Measurements from ENCODE around the gene KSR1. TPM values are rescaled to one million over a fixed set of nuclear protein-coding genes. Genes with fewer than 3 reads are reported as not detected.
A peak's percentile ranks its signal among the peaks of the same experiment; 100 is the strongest.

The KSR1 gene
- total RNA-seq, 6 donors from 2014 or later, result 23.0 to 94.3 (median 60.9) TPM

DNA sequence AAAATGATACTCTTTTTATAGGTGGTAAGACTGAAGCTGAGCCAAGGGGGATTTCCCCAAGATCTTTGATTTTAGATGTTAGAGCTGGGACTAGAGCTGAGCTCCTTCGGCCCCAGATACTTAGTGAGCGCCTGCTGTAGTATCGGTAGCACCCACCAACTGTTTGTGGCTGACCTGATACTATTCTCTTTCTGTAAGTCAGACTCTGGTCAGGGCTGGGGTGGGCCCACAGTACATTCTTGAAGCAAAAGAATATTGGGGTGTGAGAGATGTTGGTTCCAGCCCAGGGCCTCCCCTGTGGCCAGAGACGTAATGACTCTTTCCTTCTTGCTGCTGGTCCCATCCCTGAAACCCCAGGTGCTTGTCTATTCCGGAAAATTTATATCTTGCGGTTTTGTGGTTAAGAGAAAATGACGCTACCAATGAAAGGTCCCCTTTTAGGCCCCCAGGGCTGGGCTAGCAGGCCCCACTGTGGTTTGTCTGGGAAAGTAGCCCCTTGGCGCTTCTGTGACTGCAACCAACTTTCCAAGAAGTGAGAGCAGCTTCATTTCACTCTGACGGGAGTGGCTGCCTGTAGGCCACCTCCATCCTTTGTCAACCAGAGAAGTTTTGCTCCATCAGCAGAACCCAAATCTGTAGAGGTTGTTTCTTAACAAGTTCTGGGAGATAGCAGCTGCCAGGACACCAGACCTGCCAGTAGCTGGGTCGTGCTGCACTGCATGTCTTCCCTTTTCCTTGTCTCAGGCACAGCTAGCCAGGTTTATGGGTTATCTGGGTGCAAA is 88.3 kb downstream of the KSR1 start:
- no peak for ATAC-seq (ENCODE audit: low FRiP score in 2 of 2)
- Histone ChIP-seq H3K9me3 (no peaks in the 10 kb centered on the region), H3K27me3 (no peaks in the 10 kb centered on the region), H3K4me1 (peaks cover 37 to 47% (median 42%) of the 10 kb centered on the region in 4 donors), H3K27ac (peak overlapping the region in 1 of 4 donors; percentile 16), H3K36me3 (no peaks in the 10 kb centered on the region), H3K4me3 (no peak overlapping the region)
- WGBS, 2 donors, result 67 to 75% methylated on average over 10 of the region's 10 CpGs
- TF ChIP-seq, protein P1, sequence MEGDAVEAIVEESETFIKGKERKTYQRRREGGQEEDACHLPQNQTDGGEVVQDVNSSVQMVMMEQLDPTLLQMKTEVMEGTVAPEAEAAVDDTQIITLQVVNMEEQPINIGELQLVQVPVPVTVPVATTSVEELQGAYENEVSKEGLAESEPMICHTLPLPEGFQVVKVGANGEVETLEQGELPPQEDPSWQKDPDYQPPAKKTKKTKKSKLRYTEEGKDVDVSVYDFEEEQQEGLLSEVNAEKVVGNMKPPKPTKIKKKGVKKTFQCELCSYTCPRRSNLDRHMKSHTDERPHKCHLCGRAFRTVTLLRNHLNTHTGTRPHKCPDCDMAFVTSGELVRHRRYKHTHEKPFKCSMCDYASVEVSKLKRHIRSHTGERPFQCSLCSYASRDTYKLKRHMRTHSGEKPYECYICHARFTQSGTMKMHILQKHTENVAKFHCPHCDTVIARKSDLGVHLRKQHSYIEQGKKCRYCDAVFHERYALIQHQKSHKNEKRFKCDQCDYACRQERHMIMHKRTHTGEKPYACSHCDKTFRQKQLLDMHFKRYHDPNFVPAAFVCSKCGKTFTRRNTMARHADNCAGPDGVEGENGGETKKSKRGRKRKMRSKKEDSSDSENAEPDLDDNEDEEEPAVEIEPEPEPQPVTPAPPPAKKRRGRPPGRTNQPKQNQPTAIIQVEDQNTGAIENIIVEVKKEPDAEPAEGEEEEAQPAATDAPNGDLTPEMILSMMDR (IDR thresholded peaks at IDR 0.05), result no peak
- TF ChIP-seq POLR2AphosphoS5 (IDR thresholded peaks at IDR 0.05) (no peak), EP300 (IDR thresholded peaks at IDR 0.05) (no peak), POLR2A (IDR thresholded peaks at IDR 0.05) (no peak)
- DNase-seq, result no peak

DNA sequence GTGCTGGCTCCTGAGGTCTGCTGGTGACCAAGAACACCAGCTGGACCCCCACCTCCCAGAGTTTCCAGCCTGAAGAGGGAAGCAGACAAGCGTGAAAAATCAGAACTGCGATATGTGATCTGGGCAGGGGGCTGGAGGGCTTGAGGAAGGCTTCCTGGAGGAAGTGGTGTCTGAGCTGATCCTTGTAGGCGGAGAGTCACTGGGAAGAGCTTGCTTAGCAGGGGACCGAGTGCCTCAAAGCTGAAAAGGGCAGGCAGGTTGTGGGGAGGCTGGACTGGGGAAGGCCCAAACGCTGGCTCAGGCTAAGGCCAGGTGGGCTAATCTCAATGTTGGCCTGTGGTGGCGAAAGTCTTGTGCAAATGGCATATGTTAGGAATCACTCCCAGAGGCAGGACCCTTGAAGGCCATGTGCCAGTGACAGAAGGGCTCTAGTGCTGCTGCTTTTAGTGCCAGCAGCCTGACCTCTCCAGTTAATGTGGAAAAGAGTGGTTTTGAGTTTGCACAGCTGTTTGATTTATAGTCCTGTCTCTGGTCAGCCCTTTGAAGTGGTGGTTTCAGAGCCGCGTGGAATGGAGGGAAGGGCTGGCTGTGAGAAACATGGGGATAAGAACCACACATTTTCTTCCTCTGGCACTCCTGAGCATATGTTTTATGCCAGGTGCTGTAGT is 89.4 kb downstream of the KSR1 start:
- WGBS, 2 donors, result 65 to 79% methylated on average over 8 of the region's 8 CpGs
- H3K9me3 ChIP-seq, result no peaks in the 10 kb centered on the region
- no peak overlapping the region for H3K4me3 ChIP-seq
- no peaks in the 10 kb centered on the region for H3K27me3 ChIP-seq
- H3K4me1 ChIP-seq, result peaks cover 27 to 37% (median 32%) of the 10 kb centered on the region in 4 donors
- H3K27ac ChIP-seq, result no peak overlapping the region
- H3K36me3 ChIP-seq, result no peaks in the 10 kb centered on the region
- DNase-seq (no peak), ATAC-seq (ENCODE audit: low FRiP score in 2 of 2) (no peak)
- TF ChIP-seq, protein P1 (IDR thresholded peaks at IDR 0.05), result no peak
- no peak for TF ChIP-seq POLR2A (IDR thresholded peaks at IDR 0.05)
- no peak for TF ChIP-seq POLR2AphosphoS5 (IDR thresholded peaks at IDR 0.05)
- no peak for TF ChIP-seq EP300 (IDR thresholded peaks at IDR 0.05)

DNA sequence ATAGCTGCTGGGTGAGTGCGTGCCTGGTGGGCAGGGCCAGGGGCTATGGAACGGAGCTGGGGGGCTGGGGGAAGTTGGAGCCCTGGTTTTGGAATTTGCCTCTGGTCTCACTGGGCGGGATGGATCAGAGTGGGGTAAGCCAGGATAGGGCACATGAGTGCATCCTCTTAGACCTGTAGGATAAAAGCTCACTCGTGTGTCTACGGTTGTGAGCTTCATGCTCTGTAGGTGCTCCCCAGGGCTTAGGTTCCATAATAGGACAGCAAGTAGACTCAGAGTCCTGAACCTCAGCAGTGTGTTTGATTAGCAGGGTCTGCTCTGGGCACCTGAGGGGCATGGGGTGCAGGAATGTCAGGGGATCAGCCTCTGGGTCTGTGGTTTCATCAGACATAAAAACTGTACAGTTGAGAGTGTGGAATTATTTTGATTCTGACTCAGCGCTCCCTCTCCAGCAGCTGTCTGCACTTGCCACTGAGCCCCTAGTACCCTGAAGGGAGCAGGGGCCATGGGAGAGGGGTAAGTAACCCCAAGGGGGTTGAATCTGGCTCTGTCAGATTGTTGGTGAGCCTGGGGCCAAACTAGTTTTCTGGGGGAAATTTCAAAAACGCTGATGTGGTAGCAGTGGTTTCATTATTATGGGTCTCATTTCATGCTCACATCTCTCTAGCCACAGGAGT is 90.5 kb downstream of the KSR1 start:
- ATAC-seq (ENCODE audit: low FRiP score in 2 of 2) (no peak), DNase-seq (no peak)
- 78 to 91% methylated on average over 6 to 7 of the region's 7 CpGs for WGBS, 2 donors
- H3K27ac ChIP-seq, result no peak overlapping the region
- no peaks in the 10 kb centered on the region for H3K9me3 ChIP-seq
- peaks cover 22 to 26% (median 25%) of the 10 kb centered on the region in 4 donors for H3K4me1 ChIP-seq
- TF ChIP-seq POLR2AphosphoS5 (IDR thresholded peaks at IDR 0.05) (no peak), EP300 (IDR thresholded peaks at IDR 0.05) (no peak), POLR2A (IDR thresholded peaks at IDR 0.05) (no peak)
- TF ChIP-seq, protein P1 (IDR thresholded peaks at IDR 0.05), result no peak
- H3K36me3 ChIP-seq, result peaks cover 0 to 4% (median 0%) of the 10 kb centered on the region in 4 donors
- H3K27me3 ChIP-seq, result no peaks in the 10 kb centered on the region
- no peak overlapping the region for H3K4me3 ChIP-seq

DNA sequence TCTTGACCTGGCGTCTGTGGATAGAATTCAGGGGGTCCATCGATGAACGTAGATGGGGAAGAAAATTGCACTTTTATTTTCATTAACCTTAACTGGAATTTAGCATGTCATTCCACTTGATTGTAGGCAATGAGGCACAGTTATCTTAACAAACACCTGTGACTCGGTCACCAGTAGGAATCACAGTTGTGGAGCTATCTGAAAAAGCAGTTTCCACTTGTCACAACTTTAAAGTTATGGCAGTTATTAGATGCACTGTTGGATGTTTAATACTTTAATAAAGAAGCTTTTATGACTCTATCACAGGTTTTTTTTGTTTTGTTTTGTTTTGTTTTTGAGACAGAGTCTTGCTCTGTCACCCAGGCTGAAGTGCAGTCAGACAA is 91.0 kb downstream of the KSR1 start:
- Histone ChIP-seq H3K9me3 (no peaks in the 10 kb centered on the region), H3K27me3 (no peaks in the 10 kb centered on the region), H3K4me1 (peaks cover 20 to 28% (median 24%) of the 10 kb centered on the region in 4 donors), H3K4me3 (no peak overlapping the region), H3K27ac (no peak overlapping the region), H3K36me3 (peaks cover 0 to 4% (median under 1%) of the 10 kb centered on the region in 4 donors)
- WGBS, 2 donors, result 77 to 81% methylated on average over 4 of the region's 4 CpGs
- no peak for DNase-seq
- TF ChIP-seq POLR2AphosphoS5 (IDR thresholded peaks at IDR 0.05) (no peak), POLR2A (IDR thresholded peaks at IDR 0.05) (no peak), EP300 (IDR thresholded peaks at IDR 0.05) (no peak)
- TF ChIP-seq, protein P1 (IDR thresholded peaks at IDR 0.05), result no peak
- ATAC-seq (ENCODE audit: low FRiP score in 2 of 2), result no peak

Data from upper lobe of left lung (tissue), 6 donors.